PC-9 (cell line): ENCODE measurements around the gene THY1. TPM values are rescaled to one million over a fixed set of nuclear protein-coding genes. Genes with fewer than 3 reads are reported as not detected.
"Not testable (repeated sequence)": the region's sequence is repeated elsewhere in the genome, so short reads cannot be mapped to it uniquely, and the experiment has no call there.

Experiments
- BruUV-seq: library from RNA; stranded (reverse); fragments of 400-500 nt; replicated peaks from 2 replicates; lab custom pipeline; 2021; lab: Mats Ljungman, UMichigan
- CTCF ChIA-PET: fragments of 300-600 bp; sonication (Branson Sonifier 250); formaldehyde crosslinking; loops from one replicate; lab custom pipeline; 2022; ENCODE audit warnings: antibody characterized with exemption; lab: Charles Lee
- POLR2A ChIA-PET: fragments of 300-600 bp; sonication (Branson Sonifier 250); formaldehyde crosslinking; loops from one replicate; lab custom pipeline; 2022; ENCODE audit warnings: antibody characterized with exemption; ENCODE audit not compliant: unreplicated experiment; lab: Charles Lee
- DNase-seq, 2 experiments: peaks; one replicate each; pipeline versions ENCODE4 v3.0.0 to v3.0.0-alpha.2; 2015 to 2022; ENCODE audit warnings: mixed read lengths in 1 of 2
- H2AFZ ChIP-seq: fragments of 200-600 bp; sonication (generic); 2 replicates; pipeline ENCODE4 v1.8.1; 2017; ENCODE audit warnings: antibody characterized with exemption
- H3F3A ChIP-seq: fragments of 200-600 bp; sonication (generic); 2 replicates; pipeline ENCODE4 v1.8.1; 2017; ENCODE audit warnings: antibody characterized with exemption, mild to moderate bottlenecking, low read depth; ENCODE audit not compliant: insufficient read depth
- H3K27ac ChIP-seq: fragments of 200-600 bp; sonication (generic); 2 replicates; pipeline ENCODE4 v1.6.1; 2016; ENCODE audit warnings: mixed run types
- H3K27me3 ChIP-seq: fragments of 200-600 bp; sonication (generic); 2 replicates; pipeline ENCODE4 v1.6.1; 2016; ENCODE audit warnings: low read depth, mixed run types; ENCODE audit not compliant: insufficient read depth
- H3K36me3 ChIP-seq: fragments of 200-600 bp; sonication (generic); 2 replicates; pipeline ENCODE4 v1.6.1; 2016; ENCODE audit warnings: low read depth, mixed run types
- H3K4me1 ChIP-seq: fragments of 200-600 bp; sonication (generic); replicated peaks from 2 replicates; pipeline ENCODE4 v1.6.1; 2016; ENCODE audit warnings: mixed run types; ENCODE audit not compliant: insufficient read depth
- H3K4me2 ChIP-seq: fragments of 200-600 bp; sonication (generic); 2 replicates; pipeline ENCODE4 v1.6.1; 2017; ENCODE audit warnings: mixed run types
- H3K4me3 ChIP-seq: fragments of 200-600 bp; sonication (generic); 2 replicates; pipeline ENCODE4 v1.6.1; 2016; ENCODE audit warnings: mixed run types
- H3K79me2 ChIP-seq: fragments of 200-600 bp; sonication (generic); 2 replicates; pipeline ENCODE4 v1.6.1; 2017; ENCODE audit warnings: low read depth, mixed run types
- H3K9me2 ChIP-seq: fragments of 200-600 bp; sonication (generic); 2 replicates; pipeline ENCODE4 v1.8.1; 2017; ENCODE audit warnings: mild to moderate bottlenecking; ENCODE audit not compliant: insufficient read depth
- H3K9me3 ChIP-seq: fragments of 200-600 bp; sonication (generic); 2 replicates; pipeline ENCODE4 v1.8.1; 2016; ENCODE audit warnings: low read depth; ENCODE audit not compliant: insufficient read depth
- H4K20me1 ChIP-seq: fragments of 200-600 bp; sonication (generic); 2 replicates; pipeline ENCODE4 v1.8.1; 2017; ENCODE audit not compliant: insufficient read depth
- CTCF ChIP-seq: fragments of 200-600 bp; sonication (generic); conservative IDR thresholded peaks from 2 replicates; pipeline ENCODE4 v1.6.1; 2017; ENCODE audit warnings: mixed run types, antibody characterized with exemption, mild to moderate bottlenecking, moderate library complexity
- EZH2 ChIP-seq: fragments of 200-600 bp; sonication (generic); IDR thresholded peaks from 2 replicates; pipeline ENCODE4 v1.8.0; 2017; ENCODE audit warnings: antibody characterized with exemption, low read depth
- intact Hi-C: fragments of 100-400 bp; cut with micrococcal nuclease; formaldehyde crosslinking; loops from one replicate; pipeline ENCODE4 v1.10.0; 2022; ENCODE audit not compliant: unreplicated experiment
- total RNA-seq: library from RNA; stranded (reverse); gene quantifications from 2 replicates; pipeline ENCODE4 v1.2.3, GENCODE V29; 2021

Gene THY1
- total RNA-seq, 1 experiment from 2014 or later: not detected

- CTCF ChIA-PET: no interaction called here
- Histone ChIP-seq H3K4me1 (0 out of 2 replicates have a peak, but pooled peaks cover 8% of the 10 kb centered on the region), H2AFZ (no peak overlapping the region), H3K36me3 (no peaks in the 10 kb centered on the region), H3K79me2 (no peaks in the 10 kb centered on the region), H3K27ac (no peak overlapping the region), H3K4me3 (no peak overlapping the region), H3K9me3 (no peaks in the 10 kb centered on the region), H3K27me3 (no peaks in the 10 kb centered on the region), H3K9me2 (no peaks in the 10 kb centered on the region), H3K4me2 (no peak overlapping the region), H4K20me1 (no peaks in the 10 kb centered on the region), H3F3A (no peaks in the 10 kb centered on the region)
- no peak for DNase-seq
- no TSS peak for BruUV-seq
- TF ChIP-seq EZH2: no peak
- TF ChIP-seq CTCF: no peak
- POLR2A ChIA-PET: no interaction called here
- intact Hi-C loops: no loop called here
These were observed 36.5 kb upstream of the THY1 start for GRCh38 chr11:119459293-119459976.

GRCh38 chr11:119455708-119456107 is 32.7 kb upstream of the THY1 start:
- H3K9me2 ChIP-seq, intact Hi-C loops, H3K79me2 ChIP-seq, H3K4me1 ChIP-seq, H2AFZ ChIP-seq, H3K27ac ChIP-seq, CTCF ChIA-PET, H3K36me3 ChIP-seq, H3F3A ChIP-seq, BruUV-seq, POLR2A ChIA-PET, DNase-seq, H3K27me3 ChIP-seq, H4K20me1 ChIP-seq, H3K9me3 ChIP-seq, H3K4me3 ChIP-seq, H3K4me2 ChIP-seq: not testable (repeated sequence)

- H3K9me3 ChIP-seq, POLR2A ChIA-PET, H3K9me2 ChIP-seq, H3K79me2 ChIP-seq, H3K27ac ChIP-seq, H4K20me1 ChIP-seq, intact Hi-C loops, CTCF ChIA-PET, BruUV-seq, H3F3A ChIP-seq, H3K27me3 ChIP-seq, DNase-seq, H2AFZ ChIP-seq, H3K4me3 ChIP-seq, H3K4me2 ChIP-seq, H3K36me3 ChIP-seq, H3K4me1 ChIP-seq: not testable (repeated sequence)
These were observed 32.3 kb upstream of the THY1 start for GRCh38 chr11:119455241-119455640.

- CTCF ChIA-PET: interaction anchor here (0.7 kb wide), 1 partner anchor 116 kb away, joined by 28 read pairs; no protein-coding TSS in a partner anchor
- no peak overlapping the region for H3K4me2 ChIP-seq
- DNase-seq: no peak
These were observed 30.9 kb upstream of the THY1 start for GRCh38 chr11:119453881-119454280.

More at GRCh38 chr11:119453881-119454280, 30.9 kb upstream of the THY1 start:
- BruUV-seq: no TSS peak
- Histone ChIP-seq H3K27ac (no peak overlapping the region), H3K4me1 (no peaks in the 10 kb centered on the region), H3K9me2 (no peaks in the 10 kb centered on the region), H3K4me3 (no peak overlapping the region), H3K79me2 (no peaks in the 10 kb centered on the region), H2AFZ (no peak overlapping the region), H3K9me3 (no peaks in the 10 kb centered on the region), H3K36me3 (no peaks in the 10 kb centered on the region), H3K27me3 (no peaks in the 10 kb centered on the region), H3F3A (no peaks in the 10 kb centered on the region), H4K20me1 (no peaks in the 10 kb centered on the region)
- TF ChIP-seq EZH2 (no peak), CTCF (no peak)
- POLR2A ChIA-PET: no interaction called here
- intact Hi-C loops: no loop called here
